Hippocampal formation (tissue), 2 donors: Measurements from ENCODE around the gene PCDHGB3.
A peak's percentile ranks its signal among the peaks of the same experiment; 100 is the strongest.
"Not testable (repeated sequence)": the region's sequence is repeated elsewhere in the genome, so short reads cannot be mapped to it uniquely, and the experiment has no call there.

Source experiments
- DNase-seq, 2 donors: peaks; one replicate each; lab custom pipeline; 2025; lab: John Stamatoyannopoulos, UW

PCDHGB3 gene

GRCh38 chr5:141369994-141370848, at the start of gene PCDHGB3:
Gene PCDHGB3 (plus strand): TSS chr5:141370242. CDS start chr5:141370395, 153 bp downstream.
- DNase-seq: no peak

GRCh38 chr5:141322261-141322660, 47.8 kb upstream of the PCDHGB3 start:
- no peak for DNase-seq

GRCh38 chr5:141326088-141326854, 43.8 kb upstream of the PCDHGB3 start:
- DNase-seq: peak; percentile 57 to 66

- no peak for DNase-seq
These were observed 41.8 kb upstream of the PCDHGB3 start for GRCh38 chr5:141328231-141328630.

GRCh38 chr5:141330299-141331080, 39.6 kb upstream of the PCDHGB3 start, which contains the start of gene PCDHGA1:
Gene PCDHGA1 (plus strand): TSS chr5:141330514.
- no peak for DNase-seq

- DNase-seq: not testable (repeated sequence)
These were observed 37.5 kb upstream of the PCDHGB3 start for GRCh38 chr5:141332571-141332970.

GRCh38 chr5:141338538-141339306, 31.3 kb upstream of the PCDHGB3 start, which contains the start of gene PCDHGA2:
Gene PCDHGA2 (plus strand): TSS chr5:141338760.
- no peak for DNase-seq

- DNase-seq: not testable (repeated sequence)
These were observed 29.2 kb upstream of the PCDHGB3 start for GRCh38 chr5:141340781-141341354.

- DNase-seq: no peak
These were observed 27.3 kb upstream of the PCDHGB3 start for GRCh38 chr5:141342773-141343172.

GRCh38 chr5:141343242-141343952, 26.6 kb upstream of the PCDHGB3 start, which contains the start of gene PCDHGA3:
Gene PCDHGA3 (plus strand): TSS chr5:141343829. CDS start chr5:141344034, 205 bp downstream.
- DNase-seq: no peak

GRCh38 chr5:141343953-141344463, 26.0 kb upstream of the PCDHGB3 start:
- DNase-seq: no peak

- DNase-seq: no peak
These were observed 24.7 kb upstream of the PCDHGB3 start for GRCh38 chr5:141345327-141345726.

GRCh38 chr5:141346017-141346416, 24.0 kb upstream of the PCDHGB3 start:
- DNase-seq: not testable (repeated sequence)

GRCh38 chr5:141349917-141350619, 20.0 kb upstream of the PCDHGB3 start, which contains the start of gene PCDHGB1:
Gene PCDHGB1 (plus strand): TSS chr5:141350099. CDS start chr5:141350261, 162 bp downstream.
- DNase-seq: no peak

GRCh38 chr5:141351591-141351990, 18.5 kb upstream of the PCDHGB3 start:
- no peak for DNase-seq

GRCh38 chr5:141354900-141355469, 15.1 kb upstream of the PCDHGB3 start, which contains the start of gene PCDHGA4:
Gene PCDHGA4 (plus strand): TSS chr5:141355021. CDS start chr5:141355108, 87 bp downstream.
- no peak for DNase-seq

GRCh38 chr5:141355641-141356040, 14.4 kb upstream of the PCDHGB3 start:
- DNase-seq: no peak

GRCh38 chr5:141356133-141356532, 13.9 kb upstream of the PCDHGB3 start:
- DNase-seq: no peak
